GM12878 (cell line): ENCODE results near the gene CHIT1.

ENCODE experiments used
- IKZF1 ChIP-seq: fragments of 450-650 bp; conservative IDR thresholded peaks from 2 replicates; pipeline ENCODE4 v1.6.1; 2017; ENCODE audit warnings: antibody characterized with exemption, mild to moderate bottlenecking
- MYC ChIP-seq: IDR thresholded peaks from 2 replicates; pipeline ENCODE4 v1.6.1; 2011; ENCODE audit warnings: mild to moderate bottlenecking, low read length, moderate library complexity, inconsistent platforms; ENCODE audit not compliant: insufficient read depth, insufficient replicate concordance, insufficient read length, severe bottlenecking
- POLR2A ChIP-seq: IDR thresholded peaks from 2 replicates; pipeline ENCODE4 v1.6.1; 2011; ENCODE audit warnings: low read depth, mild to moderate bottlenecking, low read length
- RAD21 ChIP-seq: IDR thresholded peaks from 2 replicates; pipeline ENCODE4 v1.6.1; 2011; ENCODE audit warnings: mild to moderate bottlenecking, low read depth, low read length, moderate library complexity; ENCODE audit not compliant: insufficient read depth
- TF ChIP-seq, protein P1 (sequence below), 3 experiments: IDR thresholded peaks in 2 of 3; conservative IDR thresholded peaks in 1 of 3; 2 replicates each; pipeline ENCODE4 v1.5.1; 2011; ENCODE audit warnings: low read depth in 3 of 3, low read length in 3 of 3, mild to moderate bottlenecking in 3 of 3, control low read depth in 2 of 3, moderate library complexity in 2 of 3, inconsistent platforms in 1 of 3, mixed read lengths in 1 of 3; ENCODE audit not compliant: control insufficient read depth in 2 of 3, insufficient read depth in 1 of 3; ENCODE audit errors: extremely low read depth in 1 of 3
- TF ChIP-seq, protein P2 (sequence below): fragments of 450-650 bp; IDR thresholded peaks from 2 replicates; pipeline ENCODE4 v1.6.1; 2017; ENCODE audit warnings: mild to moderate bottlenecking, moderate library complexity

DNA sequence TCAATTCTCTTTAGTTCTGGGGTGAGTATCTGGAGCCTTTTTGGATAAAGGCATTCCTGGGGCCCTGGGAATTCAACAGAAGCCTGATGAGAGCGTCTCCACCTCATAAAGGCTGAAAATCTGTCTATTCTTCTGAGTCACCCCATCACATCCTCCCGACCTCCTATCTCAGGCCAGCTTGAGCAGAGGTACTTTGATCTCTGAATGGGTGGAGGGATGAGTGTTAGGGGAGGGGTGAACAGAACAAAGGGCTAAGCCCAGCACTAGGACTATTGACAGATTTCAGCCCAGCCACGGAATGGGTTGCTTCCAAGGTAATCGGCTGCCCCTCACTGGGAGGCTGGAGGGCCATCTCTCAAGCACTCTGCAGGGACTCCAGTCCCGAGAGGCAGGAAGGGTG lies 51.4 kb downstream of the CHIT1 start:
- TF ChIP-seq, protein P1, sequence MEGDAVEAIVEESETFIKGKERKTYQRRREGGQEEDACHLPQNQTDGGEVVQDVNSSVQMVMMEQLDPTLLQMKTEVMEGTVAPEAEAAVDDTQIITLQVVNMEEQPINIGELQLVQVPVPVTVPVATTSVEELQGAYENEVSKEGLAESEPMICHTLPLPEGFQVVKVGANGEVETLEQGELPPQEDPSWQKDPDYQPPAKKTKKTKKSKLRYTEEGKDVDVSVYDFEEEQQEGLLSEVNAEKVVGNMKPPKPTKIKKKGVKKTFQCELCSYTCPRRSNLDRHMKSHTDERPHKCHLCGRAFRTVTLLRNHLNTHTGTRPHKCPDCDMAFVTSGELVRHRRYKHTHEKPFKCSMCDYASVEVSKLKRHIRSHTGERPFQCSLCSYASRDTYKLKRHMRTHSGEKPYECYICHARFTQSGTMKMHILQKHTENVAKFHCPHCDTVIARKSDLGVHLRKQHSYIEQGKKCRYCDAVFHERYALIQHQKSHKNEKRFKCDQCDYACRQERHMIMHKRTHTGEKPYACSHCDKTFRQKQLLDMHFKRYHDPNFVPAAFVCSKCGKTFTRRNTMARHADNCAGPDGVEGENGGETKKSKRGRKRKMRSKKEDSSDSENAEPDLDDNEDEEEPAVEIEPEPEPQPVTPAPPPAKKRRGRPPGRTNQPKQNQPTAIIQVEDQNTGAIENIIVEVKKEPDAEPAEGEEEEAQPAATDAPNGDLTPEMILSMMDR (IDR thresholded peaks at IDR 0.05 in 2 of 3, conservative IDR thresholded peaks at IDR 0.05 in 1 of 3; ENCODE audit: control insufficient read depth in 2 of 3, extremely low read depth in 1 of 3, insufficient read depth in 1 of 3, low read depth in 3 of 3, low read length in 3 of 3) = no peak
- TF ChIP-seq RAD21 = no peak
- TF ChIP-seq POLR2A = no peak
- TF ChIP-seq MYC = no peak
- TF ChIP-seq, protein P2, sequence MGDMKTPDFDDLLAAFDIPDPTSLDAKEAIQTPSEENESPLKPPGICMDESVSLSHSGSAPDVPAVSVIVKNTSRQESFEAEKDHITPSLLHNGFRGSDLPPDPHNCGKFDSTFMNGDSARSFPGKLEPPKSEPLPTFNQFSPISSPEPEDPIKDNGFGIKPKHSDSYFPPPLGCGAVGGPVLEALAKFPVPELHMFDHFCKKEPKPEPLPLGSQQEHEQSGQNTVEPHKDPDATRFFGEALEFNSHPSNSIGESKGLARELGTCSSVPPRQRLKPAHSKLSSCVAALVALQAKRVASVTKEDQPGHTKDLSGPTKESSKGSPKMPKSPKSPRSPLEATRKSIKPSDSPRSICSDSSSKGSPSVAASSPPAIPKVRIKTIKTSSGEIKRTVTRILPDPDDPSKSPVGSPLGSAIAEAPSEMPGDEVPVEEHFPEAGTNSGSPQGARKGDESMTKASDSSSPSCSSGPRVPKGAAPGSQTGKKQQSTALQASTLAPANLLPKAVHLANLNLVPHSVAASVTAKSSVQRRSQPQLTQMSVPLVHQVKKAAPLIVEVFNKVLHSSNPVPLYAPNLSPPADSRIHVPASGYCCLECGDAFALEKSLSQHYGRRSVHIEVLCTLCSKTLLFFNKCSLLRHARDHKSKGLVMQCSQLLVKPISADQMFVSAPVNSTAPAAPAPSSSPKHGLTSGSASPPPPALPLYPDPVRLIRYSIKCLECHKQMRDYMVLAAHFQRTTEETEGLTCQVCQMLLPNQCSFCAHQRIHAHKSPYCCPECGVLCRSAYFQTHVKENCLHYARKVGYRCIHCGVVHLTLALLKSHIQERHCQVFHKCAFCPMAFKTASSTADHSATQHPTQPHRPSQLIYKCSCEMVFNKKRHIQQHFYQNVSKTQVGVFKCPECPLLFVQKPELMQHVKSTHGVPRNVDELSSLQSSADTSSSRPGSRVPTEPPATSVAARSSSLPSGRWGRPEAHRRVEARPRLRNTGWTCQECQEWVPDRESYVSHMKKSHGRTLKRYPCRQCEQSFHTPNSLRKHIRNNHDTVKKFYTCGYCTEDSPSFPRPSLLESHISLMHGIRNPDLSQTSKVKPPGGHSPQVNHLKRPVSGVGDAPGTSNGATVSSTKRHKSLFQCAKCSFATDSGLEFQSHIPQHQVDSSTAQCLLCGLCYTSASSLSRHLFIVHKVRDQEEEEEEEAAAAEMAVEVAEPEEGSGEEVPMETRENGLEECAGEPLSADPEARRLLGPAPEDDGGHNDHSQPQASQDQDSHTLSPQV = no peak
- TF ChIP-seq IKZF1 = no peak
